HCT116 (cell line): ENCODE results near the gene PRR20D. TPM values are rescaled to one million over a fixed set of nuclear protein-coding genes. Genes with fewer than 3 reads are reported as not detected.
"Not testable (repeated sequence)": the region's sequence is repeated elsewhere in the genome, so short reads cannot be mapped to it uniquely, and the experiment has no call there.

Experiments
- ATAC-seq: fragments of 200-7000 bp; cut with Tn5 transposase; 2 replicates; pipeline ENCODE4 v1.9.1; 2020; ENCODE audit warnings: mild to moderate bottlenecking, moderate library complexity
- BruUV-seq: library from RNA; stranded (reverse); fragments of 400-500 nt; replicated peaks from 2 replicates; lab custom pipeline; 2021; lab: Mats Ljungman, UMichigan
- CTCF ChIA-PET: fragments of 300-600 bp; sonication (Branson Sonifier 250); formaldehyde crosslinking; loops from one replicate; lab custom pipeline; 2021; ENCODE audit warnings: antibody characterized with exemption; lab: Charles Lee
- POLR2A ChIA-PET: fragments of 300-600, 350-600 bp; sonication (Branson Sonifier 250); formaldehyde crosslinking; loops from one replicate; lab custom pipeline; 2021; ENCODE audit warnings: antibody characterized with exemption; lab: Charles Lee
- RAD21 ChIA-PET, 2 experiments: fragments of 300-600 bp; sonication (Branson Sonifier 250); formaldehyde crosslinking; loops; one replicate each; lab custom pipeline; 2023; ENCODE audit warnings: low total read pairs in 2 of 2; ENCODE audit not compliant: uncharacterized antibody in 2 of 2, unreplicated experiment in 2 of 2, low non-redundant PET in 1 of 2; lab: Charles Lee
- DNase-seq: peaks from one replicate; pipeline ENCODE4 v3.0.0-alpha.2; 2010; ENCODE audit warnings: low read depth, low spot score
- H2AFZ ChIP-seq: fragments of 200-600 bp; shearing (Covaris generic), sonication (generic); 2 replicates; pipeline ENCODE4 v1.6.1; 2017; ENCODE audit warnings: low read depth, mixed run types, mixed read lengths, antibody characterized with exemption, low read length; ENCODE audit not compliant: poor library complexity, severe bottlenecking
- H3K27ac ChIP-seq: 2 replicates; pipeline ENCODE4 v1.5.1; 2012; ENCODE audit warnings: low read depth, low read length
- H3K27me3 ChIP-seq: fragments of 200-600 bp; sonication (generic); 2 replicates; pipeline ENCODE4 v1.6.1; 2016; ENCODE audit warnings: mixed run types, low read length, mixed read lengths; ENCODE audit not compliant: insufficient read depth
- H3K36me3 ChIP-seq, 2 experiments: fragments of 200-500 bp in 1 of 2; fragments of 200-600 bp in 1 of 2; sonication (Bioruptor generic) in 1 of 2; sonication (generic) in 1 of 2; 2 replicates each; pipeline versions ENCODE4 v1.5.1 to v1.6.1; 2014 to 2016; ENCODE audit warnings: low read length in 2 of 2, inconsistent platforms in 1 of 2, mixed read lengths in 1 of 2, mixed run types in 1 of 2; ENCODE audit not compliant: insufficient read depth in 2 of 2, control insufficient read depth in 1 of 2
- H3K4me1 ChIP-seq, 2 experiments: fragments of 200-600 bp in 1 of 2; sonication (generic) in 1 of 2; 2 replicates each; pipeline versions ENCODE4 v1.5.1 to v1.6.1; 2012 to 2017; ENCODE audit warnings: low read length in 2 of 2, inconsistent platforms in 1 of 2, mild to moderate bottlenecking in 1 of 2, mixed read lengths in 1 of 2, mixed run types in 1 of 2, moderate library complexity in 1 of 2; ENCODE audit not compliant: insufficient read depth in 2 of 2, control insufficient read depth in 1 of 2
- H3K4me2 ChIP-seq: fragments of 200-600 bp; sonication (generic); 2 replicates; pipeline ENCODE4 v1.6.1; 2017; ENCODE audit warnings: mixed run types, low read length, mixed read lengths
- H3K4me3 ChIP-seq, 2 experiments: fragments of 200-600 bp in 1 of 2; sonication (generic) in 1 of 2; replicated peaks in 1 of 2; 2 replicates each; pipeline ENCODE4 v1.5.1; 2011 to 2016; ENCODE audit warnings: low read length in 2 of 2, control low read depth in 1 of 2, low read depth in 1 of 2, mild to moderate bottlenecking in 1 of 2, mixed read lengths in 1 of 2, mixed run types in 1 of 2
- H3K79me2 ChIP-seq: fragments of 200-600 bp; sonication (generic); 2 replicates; pipeline ENCODE4 v1.6.1; 2017; ENCODE audit warnings: mild to moderate bottlenecking, mixed run types, low read length, moderate library complexity, mixed read lengths; ENCODE audit not compliant: insufficient read depth
- H3K9ac ChIP-seq: fragments of 200-600 bp; sonication (generic); 2 replicates; pipeline ENCODE4 v1.6.1; 2016; ENCODE audit warnings: low read length, mixed read lengths
- H3K9me2 ChIP-seq: fragments of 200-600 bp; sonication (generic), shearing (Covaris generic); 2 replicates; pipeline ENCODE4 v1.6.1; 2017; ENCODE audit warnings: mixed run types, mild to moderate bottlenecking, moderate library complexity; ENCODE audit not compliant: insufficient read depth
- H3K9me3 ChIP-seq, 2 experiments: fragments of 200-500 bp in 1 of 2; fragments of 200-600 bp in 1 of 2; sonication (Bioruptor generic) in 1 of 2; sonication (generic) in 1 of 2; 2 replicates each; pipeline ENCODE4 v1.6.1; 2014 to 2017; ENCODE audit warnings: low read length in 2 of 2, mixed read lengths in 2 of 2, inconsistent platforms in 1 of 2, low read depth in 1 of 2, mild to moderate bottlenecking in 1 of 2, mixed run types in 1 of 2, moderate library complexity in 1 of 2; ENCODE audit not compliant: control insufficient read depth in 1 of 2, insufficient read depth in 1 of 2
- H4K20me1 ChIP-seq: fragments of 200-600 bp; sonication (generic), shearing (Covaris generic); 2 replicates; pipeline ENCODE4 v1.6.1; 2017; ENCODE audit warnings: mixed run types, mild to moderate bottlenecking, moderate library complexity; ENCODE audit not compliant: insufficient read depth
- intact Hi-C: fragments of 100-400 bp; cut with micrococcal nuclease; formaldehyde crosslinking; loops from 2 replicates; pipeline ENCODE4 v1.10.0; 2022
- total RNA-seq: library from RNA; stranded (reverse); gene quantifications from one replicate; pipeline ENCODE4 v1.2.1, GENCODE V29; 2021; ENCODE audit not compliant: unreplicated experiment

The PRR20D gene
- total RNA-seq, 1 experiment from 2014 or later, result not detected

- H3K27me3 ChIP-seq, DNase-seq, ATAC-seq, H3K4me2 ChIP-seq, H3K4me1 ChIP-seq, H3K9ac ChIP-seq, H3K79me2 ChIP-seq, H3K27ac ChIP-seq, H2AFZ ChIP-seq, H4K20me1 ChIP-seq, CTCF ChIA-PET, BruUV-seq, H3K36me3 ChIP-seq, RAD21 ChIA-PET, POLR2A ChIA-PET, intact Hi-C loops, H3K4me3 ChIP-seq, H3K9me2 ChIP-seq: not testable (repeated sequence)
- peaks cover 8 to 11% of the 10 kb centered on the region in 2 experiments for H3K9me3 ChIP-seq
These were observed 20.0 kb upstream of the PRR20D start, which contains the start of gene PRR20A for GRCh38 chr13:57140235-57140968. TSS of gene PRR20A (plus strand) at chr13:57140918. CDS start at chr13:57141305, 387 bp downstream.

- H3K27ac ChIP-seq, ATAC-seq, POLR2A ChIA-PET, H3K9ac ChIP-seq, H3K9me2 ChIP-seq, DNase-seq, H3K27me3 ChIP-seq, H3K36me3 ChIP-seq, H3K4me3 ChIP-seq, H3K9me3 ChIP-seq, CTCF ChIA-PET, H3K79me2 ChIP-seq, H3K4me1 ChIP-seq, intact Hi-C loops, BruUV-seq, H3K4me2 ChIP-seq, RAD21 ChIA-PET, H4K20me1 ChIP-seq, H2AFZ ChIP-seq: not testable (repeated sequence)
These were observed 13.2 kb upstream of the PRR20D start, which contains the start of gene PRR20B for GRCh38 chr13:57147188-57147587. TSS of gene PRR20B (plus strand) at chr13:57147488. CDS start at chr13:57147875, 387 bp downstream.

GRCh38 chr13:57148106-57148505, 12.3 kb upstream of the PRR20D start:
- H3K4me1 ChIP-seq, H4K20me1 ChIP-seq, CTCF ChIA-PET, H3K9me2 ChIP-seq, intact Hi-C loops, H3K79me2 ChIP-seq, ATAC-seq, H3K27me3 ChIP-seq, RAD21 ChIA-PET, H3K27ac ChIP-seq, H3K36me3 ChIP-seq, POLR2A ChIA-PET, DNase-seq, H3K4me3 ChIP-seq, H3K9me3 ChIP-seq, H3K9ac ChIP-seq, H2AFZ ChIP-seq, BruUV-seq, H3K4me2 ChIP-seq: not testable (repeated sequence)

GRCh38 chr13:57153761-57154160, 6.7 kb upstream of the PRR20D start, which contains the start of gene PRR20C:
TSS of gene PRR20C (plus strand) at chr13:57154061. CDS start at chr13:57154448, 387 bp downstream.
- H4K20me1 ChIP-seq, H3K9me3 ChIP-seq, H2AFZ ChIP-seq, H3K27me3 ChIP-seq, H3K27ac ChIP-seq, POLR2A ChIA-PET, H3K9ac ChIP-seq, intact Hi-C loops, DNase-seq, RAD21 ChIA-PET, H3K36me3 ChIP-seq, H3K79me2 ChIP-seq, H3K4me1 ChIP-seq, H3K4me2 ChIP-seq, CTCF ChIA-PET, BruUV-seq, H3K9me2 ChIP-seq, ATAC-seq, H3K4me3 ChIP-seq: not testable (repeated sequence)
